ENCODE measurements around the gene NRIP2. TPM values are rescaled to one million over a fixed set of nuclear protein-coding genes. Genes with fewer than 3 reads are reported as not detected.
A peak's percentile ranks its signal among the peaks of the same experiment; 100 is the strongest.
"Not testable (repeated sequence)": the region's sequence is repeated elsewhere in the genome, so short reads cannot be mapped to it uniquely, and the experiment has no call there.

NRIP2 gene, protein sequence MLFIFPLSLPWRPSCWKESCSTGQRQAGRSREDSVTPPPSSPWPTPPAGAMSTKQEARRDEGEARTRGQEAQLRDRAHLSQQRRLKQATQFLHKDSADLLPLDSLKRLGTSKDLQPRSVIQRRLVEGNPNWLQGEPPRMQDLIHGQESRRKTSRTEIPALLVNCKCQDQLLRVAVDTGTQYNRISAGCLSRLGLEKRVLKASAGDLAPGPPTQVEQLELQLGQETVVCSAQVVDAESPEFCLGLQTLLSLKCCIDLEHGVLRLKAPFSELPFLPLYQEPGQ
- 1 to 10 TPM; 1.8 to 2.8 TPM for total RNA-seq
- long read RNA-seq, result 0 reads

DNA sequence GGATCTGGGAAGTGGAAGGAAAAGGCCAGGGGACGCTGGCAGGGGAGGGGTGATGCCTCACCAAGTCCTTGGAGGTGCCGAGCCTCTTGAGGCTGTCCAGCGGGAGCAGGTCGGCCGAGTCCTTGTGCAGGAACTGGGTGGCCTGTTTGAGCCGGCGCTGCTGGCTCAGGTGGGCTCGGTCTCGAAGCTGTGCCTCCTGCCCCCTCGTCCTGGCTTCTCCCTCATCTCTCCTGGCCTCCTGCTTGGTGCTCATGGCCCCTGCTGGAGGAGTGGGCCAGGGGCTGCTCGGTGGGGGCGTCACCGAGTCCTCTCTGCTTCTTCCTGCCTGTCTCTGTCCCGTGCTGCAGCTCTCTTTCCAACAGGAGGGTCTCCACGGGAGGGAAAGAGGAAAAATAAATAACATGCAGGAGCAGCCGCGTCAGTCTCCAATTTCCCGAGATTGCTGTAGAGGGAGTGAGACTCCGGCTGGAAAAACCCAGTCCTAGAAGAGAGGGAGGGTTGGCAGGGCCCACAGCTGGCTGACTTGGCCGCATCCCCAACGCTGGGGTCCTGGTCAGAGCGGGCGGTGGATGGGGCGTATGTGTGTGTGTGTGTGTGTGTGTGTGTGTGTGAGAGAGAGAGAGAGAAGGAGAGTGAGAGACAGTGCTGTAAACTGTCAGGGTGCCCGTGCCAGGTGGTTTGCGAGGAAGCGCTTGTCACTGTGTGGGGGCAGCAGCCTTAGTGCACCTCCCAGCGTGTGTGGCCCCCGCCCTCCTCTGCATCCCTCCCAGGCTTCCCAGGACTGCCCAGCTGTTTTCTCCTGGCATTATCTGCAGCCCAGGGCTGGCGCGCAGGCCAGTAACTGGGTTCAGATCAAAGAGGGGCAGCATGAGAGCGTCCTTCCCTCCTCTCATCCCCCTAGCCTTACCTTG is at the start of gene NRIP2:
TSS of gene NRIP2 (minus strand) at position 455 of the 911 bp plus-strand sequence. CDS start at position 403, 52 bp downstream.
- ATAC-seq, result peak; percentile 71 to 80
- peak; percentile 50 for DNase-seq

GRCh38 chr12:2879853-2880252 is 45.0 kb upstream of the NRIP2 start:
- intact Hi-C loops (cut with DNase I), result no loop called here
- DNase-seq, result no peak
- ATAC-seq, result no peak

More for the DNA sequence above, at the start of gene NRIP2:
- intact Hi-C loops (cut with DNase I), result no loop called here

DNA sequence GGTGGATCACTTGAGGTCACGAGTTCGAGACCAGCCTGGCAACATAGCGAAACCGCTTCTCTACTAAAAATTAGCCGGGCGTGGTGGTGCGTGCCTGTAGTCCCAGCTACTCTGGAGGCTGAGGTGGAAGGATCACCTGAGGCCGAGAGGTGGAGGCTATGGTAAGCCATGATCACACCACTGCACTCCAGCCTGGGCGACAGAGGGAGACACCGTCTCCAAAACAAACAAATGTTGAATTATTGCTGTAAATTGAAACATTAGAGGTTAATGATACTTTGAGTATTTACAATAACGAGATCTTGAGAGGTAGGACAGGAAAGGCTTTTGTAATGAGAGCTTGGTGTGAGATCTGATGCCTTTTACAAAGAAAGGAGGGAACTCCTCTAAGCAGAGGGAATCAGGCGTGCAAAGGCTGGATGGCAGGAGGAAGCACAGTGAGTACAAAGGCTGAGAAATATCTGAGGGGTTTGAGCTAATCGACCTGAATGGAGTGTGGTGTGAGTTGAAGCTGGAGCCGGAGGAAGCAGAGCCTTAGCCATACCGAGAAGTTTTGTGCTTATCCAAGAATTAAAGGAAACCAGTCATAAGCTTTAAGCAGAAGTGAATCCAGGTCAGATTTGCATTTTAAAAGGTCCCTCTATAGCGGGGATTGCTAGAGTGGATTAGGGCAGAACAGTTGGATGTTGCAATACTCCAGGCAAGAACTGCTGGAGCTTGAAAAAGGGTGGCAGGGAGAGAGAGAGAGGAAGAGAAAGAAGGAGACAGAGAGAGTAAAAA is 43.3 kb upstream of the NRIP2 start:
- intact Hi-C loops (cut with DNase I), result no loop called here

GRCh38 chr12:2877047-2877952 is 42.5 kb upstream of the NRIP2 start, which contains the start of the genes FOXM1 and RHNO1:
TSS of gene FOXM1 (minus strand) at chr12:2877174. CDS start at chr12:2874478, 2,696 bp downstream.
TSS of gene RHNO1 (plus strand) at chr12:2877223. CDS start at chr12:2885367, 8,144 bp downstream.
- peak; percentile 92 for DNase-seq
- intact Hi-C loops (cut with DNase I), result no loop called here
- ATAC-seq, result peak; percentile 97 to 98

More for the DNA sequence above, 43.3 kb upstream of the NRIP2 start:
- ATAC-seq (peak in 1 of 2 donors; percentile 3), DNase-seq (no peak)

- intact Hi-C loops (cut with DNase I), result no loop called here
- DNase-seq (peak; percentile 25), ATAC-seq (peak; percentile 50 to 55)
Measured at GRCh38 chr12:2876431-2877046, 41.7 kb upstream of the NRIP2 start.

GRCh38 chr12:2868986-2869632 is 34.3 kb upstream of the NRIP2 start:
- intact Hi-C loops (cut with DNase I); ATAC-seq; DNase-seq: not testable (repeated sequence)

DNA sequence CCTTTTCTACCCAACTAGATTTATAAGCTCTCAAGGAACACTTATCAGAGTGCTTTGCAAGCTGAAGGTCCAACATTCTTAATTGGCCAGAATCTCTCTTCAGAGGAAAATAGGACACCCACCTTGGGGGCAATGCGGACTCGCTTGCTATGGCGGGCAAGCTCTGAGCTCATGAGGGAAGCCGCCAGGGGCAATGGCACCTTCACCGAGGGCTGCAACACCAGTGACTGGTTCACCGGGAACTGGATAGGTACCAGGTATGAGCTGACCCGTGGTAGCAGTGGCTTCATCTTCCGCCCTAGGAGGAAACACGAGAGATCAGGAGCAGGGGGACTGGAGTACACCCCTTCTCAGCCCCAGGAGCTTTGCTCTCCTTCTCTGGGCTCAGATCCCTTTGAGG is 29.4 kb upstream of the NRIP2 start:
- DNase-seq (no peak), ATAC-seq (no peak)
- intact Hi-C loops (cut with DNase I), result no loop called here

GRCh38 chr12:2863402-2863801 is 28.6 kb upstream of the NRIP2 start:
- DNase-seq; intact Hi-C loops (cut with DNase I); ATAC-seq: not testable (repeated sequence)

GRCh38 chr12:2862876-2863275 is 28.0 kb upstream of the NRIP2 start:
- ATAC-seq, result peak; percentile 65 to 89
- intact Hi-C loops (cut with DNase I), result no loop called here
- no peak for DNase-seq

DNA sequence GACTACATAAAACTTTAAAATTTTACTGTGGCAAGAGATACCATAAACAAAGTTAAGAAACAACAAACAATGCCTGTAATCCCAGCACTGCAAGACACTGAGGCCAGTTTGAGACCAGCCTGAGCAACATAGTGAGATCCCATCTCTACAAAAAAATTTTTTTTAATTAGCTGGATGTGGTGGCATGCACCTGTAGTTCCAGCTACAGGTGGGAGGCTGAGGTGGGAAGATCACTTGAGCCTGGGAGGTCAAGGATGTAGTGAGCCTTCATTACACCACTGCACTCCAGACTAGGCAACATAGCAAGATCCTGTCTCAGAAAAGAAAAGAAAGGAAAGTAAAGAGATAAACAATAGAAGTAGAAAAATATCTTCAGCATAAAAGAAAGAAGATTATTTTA is 25.3 kb upstream of the NRIP2 start:
- no peak for DNase-seq
- ATAC-seq, result no peak
- intact Hi-C loops (cut with DNase I), result no loop called here

GRCh38 chr12:2858944-2859421 is 24.1 kb upstream of the NRIP2 start:
- DNase-seq, result no peak

DNA sequence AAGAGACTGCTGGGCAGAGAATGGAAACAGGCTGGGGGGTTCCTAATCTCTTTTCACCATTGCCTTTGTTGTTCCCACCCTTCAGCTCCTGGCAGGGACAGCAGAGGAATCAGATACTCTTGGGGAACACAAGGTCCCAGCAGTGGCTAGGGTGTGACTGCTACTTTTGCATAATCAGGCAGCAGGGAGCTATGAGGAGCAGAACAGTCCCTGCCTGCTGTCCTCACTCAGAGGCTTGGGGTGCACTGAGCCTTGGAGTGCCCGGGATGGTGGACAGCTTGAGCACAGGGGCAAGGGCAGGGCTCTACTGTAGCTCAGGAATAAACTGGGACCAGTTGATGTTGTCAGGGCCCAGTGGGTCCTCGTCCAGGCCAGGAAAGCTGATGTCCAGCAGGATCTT is 23.5 kb upstream of the NRIP2 start:
- ATAC-seq (peak in 1 of 2 donors; percentile 10), DNase-seq (no peak)
- intact Hi-C loops (cut with DNase I), result loop anchor here in 1 of 2 donors (10.0 kb wide), 1 partner anchor 176 kb away; no protein-coding TSS in a partner anchor

More at GRCh38 chr12:2858944-2859421, 24.1 kb upstream of the NRIP2 start:
- intact Hi-C loops (cut with DNase I), result loop anchor here in 1 of 2 donors (10.0 kb wide), 1 partner anchor 176 kb away; no protein-coding TSS in a partner anchor
- no peak for ATAC-seq

DNA sequence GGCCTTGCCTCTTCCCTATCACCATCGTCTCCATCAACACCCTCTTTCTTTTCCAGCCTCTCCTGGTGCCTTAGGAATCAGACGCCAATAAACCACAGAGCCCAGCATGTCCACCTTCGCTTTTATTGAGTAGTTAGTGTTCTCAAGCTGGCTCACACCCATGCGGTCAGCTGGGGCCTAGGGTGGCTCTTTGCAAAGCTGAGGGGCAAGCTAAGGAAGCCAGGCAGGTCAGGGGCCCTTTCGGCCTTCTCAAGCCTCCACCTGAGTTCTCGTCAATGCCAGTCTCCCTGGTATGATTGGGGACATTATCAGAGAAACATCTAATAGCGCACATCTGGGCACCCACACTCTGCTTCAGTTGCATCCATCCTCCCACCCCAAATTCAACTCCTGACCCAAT is 22.7 kb upstream of the NRIP2 start:
- ATAC-seq, result no peak
- intact Hi-C loops (cut with DNase I), result loop anchor here in 1 of 2 donors (10.0 kb wide), 1 partner anchor 177 kb away; no protein-coding TSS in a partner anchor
- DNase-seq, result no peak

DNA sequence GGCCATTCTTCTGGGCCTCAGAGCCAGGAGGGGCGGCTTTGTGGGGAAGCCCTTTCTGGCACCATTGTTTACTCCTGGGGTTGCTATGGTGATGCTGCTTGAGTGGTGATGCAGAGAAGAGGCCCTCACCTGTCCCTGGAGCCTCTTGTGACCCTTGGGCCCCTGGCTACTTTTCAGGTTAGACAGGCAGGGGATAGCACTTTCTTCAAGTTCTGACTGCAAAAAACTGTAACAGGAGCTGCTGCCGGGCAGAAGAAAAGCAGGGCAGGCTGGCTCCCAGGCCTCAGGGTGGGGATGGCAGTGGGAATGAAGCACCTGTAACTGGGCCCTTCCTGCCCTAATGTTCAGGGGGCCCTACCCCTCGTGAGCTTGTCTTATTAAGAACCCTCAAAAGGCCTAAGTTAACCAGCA is 22.2 kb upstream of the NRIP2 start, which contains the start of gene TEX52:
TSS of gene TEX52 (minus strand) at position 19 of the 411 bp plus-strand sequence. CDS start at position 6, 13 bp downstream.
- intact Hi-C loops (cut with DNase I), result loop anchor here in 1 of 2 donors (10.0 kb wide), 1 partner anchor 178 kb away; no protein-coding TSS in a partner anchor
- DNase-seq (no peak), ATAC-seq (no peak)

DNA sequence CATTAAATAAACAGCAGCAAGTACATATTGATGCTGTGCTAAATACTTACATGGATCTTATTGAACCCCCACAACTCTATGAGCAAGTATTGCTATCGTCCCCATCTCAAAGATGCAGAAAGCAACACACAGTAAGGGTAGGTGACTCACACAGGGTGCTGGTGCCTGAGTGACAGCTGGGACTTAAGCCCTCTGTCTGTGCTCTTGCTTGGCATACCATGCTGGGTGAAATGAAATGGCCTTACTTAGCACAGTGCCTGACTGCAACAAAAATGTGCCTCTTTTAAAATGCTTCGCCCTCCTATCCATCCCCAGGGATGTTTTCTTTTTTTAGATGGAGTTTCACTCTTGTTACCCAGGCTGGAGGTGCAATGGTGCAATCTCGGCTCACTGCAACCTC is 21.2 kb upstream of the NRIP2 start:
- ATAC-seq, result no peak
- intact Hi-C loops (cut with DNase I), result loop anchor here in 1 of 2 donors (10.0 kb wide), 1 partner anchor 179 kb away; no protein-coding TSS in a partner anchor
- DNase-seq, result no peak

- ATAC-seq (no peak), DNase-seq (no peak)
- intact Hi-C loops (cut with DNase I), result loop anchor here in 1 of 2 donors (10.0 kb wide), 1 partner anchor 179 kb away; no protein-coding TSS in a partner anchor
Measured at GRCh38 chr12:2855546-2855945, 20.7 kb upstream of the NRIP2 start.

Data from left cardiac atrium (tissue), 4 donors.